HCT116 (cell line): ENCODE data around the gene S100A7A.

Experiments used
- CEBPB ChIP-seq: IDR thresholded peaks from 2 replicates; pipeline ENCODE4 v1.6.1; 2012; ENCODE audit warnings: low read depth
- EZH2 ChIP-seq: fragments of 200-600 bp; sonication (generic); IDR thresholded peaks from 2 replicates; pipeline ENCODE4 v1.6.1; 2017; ENCODE audit warnings: antibody characterized with exemption, mixed run types
- EZH2phosphoT487 ChIP-seq: fragments of 200-600 bp; IDR thresholded peaks from 2 replicates; pipeline ENCODE4 v1.6.1; 2018; ENCODE audit warnings: antibody characterized with exemption, borderline replicate concordance
- POLR2A ChIP-seq: IDR thresholded peaks from 2 replicates; pipeline ENCODE4 v1.7.0; 2011; ENCODE audit warnings: borderline replicate concordance; ENCODE audit not compliant: insufficient read depth, insufficient read length; ENCODE audit errors: extremely low read depth
- POLR2AphosphoS5 ChIP-seq: IDR thresholded peaks from 2 replicates; pipeline ENCODE4 v1.6.1; 2011; ENCODE audit warnings: mild to moderate bottlenecking, low read depth, low read length, moderate library complexity
- RAD21 ChIP-seq: IDR thresholded peaks from 2 replicates; pipeline ENCODE4 v1.6.1; 2012; ENCODE audit warnings: low read depth, mild to moderate bottlenecking
- SIN3A ChIP-seq: IDR thresholded peaks from 2 replicates; pipeline ENCODE4 v1.6.1; 2012; ENCODE audit warnings: low read depth
- SRF ChIP-seq: IDR thresholded peaks from 2 replicates; pipeline ENCODE4 v1.6.1; 2012; ENCODE audit warnings: low read depth
- TF ChIP-seq, protein P1 (sequence below), 3 experiments: fragments of 200-600 bp in 1 of 3; sonication (generic) in 1 of 3; IDR thresholded peaks in 2 of 3; conservative IDR thresholded peaks in 1 of 3; 2 replicates each; pipeline ENCODE4 v1.5.1; 2012 to 2017; ENCODE audit warnings: low read depth in 2 of 3, low read length in 2 of 3, antibody characterized with exemption in 1 of 3, borderline replicate concordance in 1 of 3, control low read depth in 1 of 3, mild to moderate bottlenecking in 1 of 3, mixed read lengths in 1 of 3, mixed run types in 1 of 3, moderate library complexity in 1 of 3; ENCODE audit not compliant: insufficient read depth in 1 of 3
- TF ChIP-seq, protein P2 (sequence below): IDR thresholded peaks from 2 replicates; pipeline ENCODE4 v1.6.1; 2012; ENCODE audit warnings: low read depth

DNA sequence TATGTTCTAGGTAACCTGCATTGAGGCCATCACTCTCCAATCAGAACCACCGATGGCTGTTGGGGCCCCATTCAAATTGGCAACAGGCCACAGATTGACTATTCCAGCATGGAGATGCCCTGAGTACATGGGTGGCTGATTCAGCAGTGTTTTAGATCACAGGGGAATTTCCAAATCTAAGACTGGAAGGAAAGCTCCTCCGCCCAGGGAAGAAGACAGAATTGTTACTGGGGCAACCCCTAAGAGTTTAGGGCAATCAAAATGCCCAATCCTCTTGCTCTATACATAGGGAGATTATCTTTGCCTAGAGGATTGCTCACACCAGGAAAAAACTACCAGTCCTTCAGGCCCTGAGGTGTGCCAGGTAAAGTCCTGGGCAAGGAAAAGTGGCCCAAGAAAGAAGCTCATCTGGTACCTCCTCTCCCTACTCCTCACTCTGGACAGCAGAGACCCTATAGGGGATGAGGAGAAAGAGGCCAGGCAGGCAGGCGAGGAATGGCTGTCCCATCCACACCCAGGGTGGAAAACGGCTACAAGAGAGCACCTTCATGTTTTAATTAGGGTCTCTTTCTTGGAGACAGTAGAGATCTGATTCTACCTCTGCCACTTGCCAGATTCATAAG lies 31.3 kb upstream of the S100A7A start:
- TF ChIP-seq, protein P1, sequence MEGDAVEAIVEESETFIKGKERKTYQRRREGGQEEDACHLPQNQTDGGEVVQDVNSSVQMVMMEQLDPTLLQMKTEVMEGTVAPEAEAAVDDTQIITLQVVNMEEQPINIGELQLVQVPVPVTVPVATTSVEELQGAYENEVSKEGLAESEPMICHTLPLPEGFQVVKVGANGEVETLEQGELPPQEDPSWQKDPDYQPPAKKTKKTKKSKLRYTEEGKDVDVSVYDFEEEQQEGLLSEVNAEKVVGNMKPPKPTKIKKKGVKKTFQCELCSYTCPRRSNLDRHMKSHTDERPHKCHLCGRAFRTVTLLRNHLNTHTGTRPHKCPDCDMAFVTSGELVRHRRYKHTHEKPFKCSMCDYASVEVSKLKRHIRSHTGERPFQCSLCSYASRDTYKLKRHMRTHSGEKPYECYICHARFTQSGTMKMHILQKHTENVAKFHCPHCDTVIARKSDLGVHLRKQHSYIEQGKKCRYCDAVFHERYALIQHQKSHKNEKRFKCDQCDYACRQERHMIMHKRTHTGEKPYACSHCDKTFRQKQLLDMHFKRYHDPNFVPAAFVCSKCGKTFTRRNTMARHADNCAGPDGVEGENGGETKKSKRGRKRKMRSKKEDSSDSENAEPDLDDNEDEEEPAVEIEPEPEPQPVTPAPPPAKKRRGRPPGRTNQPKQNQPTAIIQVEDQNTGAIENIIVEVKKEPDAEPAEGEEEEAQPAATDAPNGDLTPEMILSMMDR (IDR thresholded peaks at IDR 0.05 in 2 of 3, conservative IDR thresholded peaks at IDR 0.05 in 1 of 3; ENCODE audit: borderline replicate concordance in 1 of 3, insufficient read depth in 1 of 3, low read depth in 2 of 3, low read length in 2 of 3) = no peak
- TF ChIP-seq POLR2A = no peak
- no peak for TF ChIP-seq EZH2
- TF ChIP-seq POLR2AphosphoS5 = no peak
- TF ChIP-seq, protein P2, sequence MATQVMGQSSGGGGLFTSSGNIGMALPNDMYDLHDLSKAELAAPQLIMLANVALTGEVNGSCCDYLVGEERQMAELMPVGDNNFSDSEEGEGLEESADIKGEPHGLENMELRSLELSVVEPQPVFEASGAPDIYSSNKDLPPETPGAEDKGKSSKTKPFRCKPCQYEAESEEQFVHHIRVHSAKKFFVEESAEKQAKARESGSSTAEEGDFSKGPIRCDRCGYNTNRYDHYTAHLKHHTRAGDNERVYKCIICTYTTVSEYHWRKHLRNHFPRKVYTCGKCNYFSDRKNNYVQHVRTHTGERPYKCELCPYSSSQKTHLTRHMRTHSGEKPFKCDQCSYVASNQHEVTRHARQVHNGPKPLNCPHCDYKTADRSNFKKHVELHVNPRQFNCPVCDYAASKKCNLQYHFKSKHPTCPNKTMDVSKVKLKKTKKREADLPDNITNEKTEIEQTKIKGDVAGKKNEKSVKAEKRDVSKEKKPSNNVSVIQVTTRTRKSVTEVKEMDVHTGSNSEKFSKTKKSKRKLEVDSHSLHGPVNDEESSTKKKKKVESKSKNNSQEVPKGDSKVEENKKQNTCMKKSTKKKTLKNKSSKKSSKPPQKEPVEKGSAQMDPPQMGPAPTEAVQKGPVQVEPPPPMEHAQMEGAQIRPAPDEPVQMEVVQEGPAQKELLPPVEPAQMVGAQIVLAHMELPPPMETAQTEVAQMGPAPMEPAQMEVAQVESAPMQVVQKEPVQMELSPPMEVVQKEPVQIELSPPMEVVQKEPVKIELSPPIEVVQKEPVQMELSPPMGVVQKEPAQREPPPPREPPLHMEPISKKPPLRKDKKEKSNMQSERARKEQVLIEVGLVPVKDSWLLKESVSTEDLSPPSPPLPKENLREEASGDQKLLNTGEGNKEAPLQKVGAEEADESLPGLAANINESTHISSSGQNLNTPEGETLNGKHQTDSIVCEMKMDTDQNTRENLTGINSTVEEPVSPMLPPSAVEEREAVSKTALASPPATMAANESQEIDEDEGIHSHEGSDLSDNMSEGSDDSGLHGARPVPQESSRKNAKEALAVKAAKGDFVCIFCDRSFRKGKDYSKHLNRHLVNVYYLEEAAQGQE = no peak
- no peak for TF ChIP-seq SRF
- TF ChIP-seq CEBPB = no peak
- no peak for TF ChIP-seq RAD21
- no peak for TF ChIP-seq EZH2phosphoT487
- TF ChIP-seq SIN3A = no peak
